Forelimb muscle (tissue), 1 donor: ENCODE results near the gene MYL11. TPM values are rescaled to one million over a fixed set of nuclear protein-coding genes. Genes with fewer than 3 reads are reported as not detected.

Source experiments
- DNase-seq: peaks from one replicate; pipeline ENCODE4 v3.0.0-alpha.2; 2013; ENCODE audit warnings: low read depth
- polyA plus RNA-seq: library from polyadenylated mRNA; unstranded; fragments of 120-200 nt; gene quantifications from one replicate; pipeline ENCODE4 v1.2.1, GENCODE V29; 2013; ENCODE audit not compliant: insufficient read length

MYL11 gene
- polyA plus RNA-seq, 1 donor: 9,236 TPM

DNA sequence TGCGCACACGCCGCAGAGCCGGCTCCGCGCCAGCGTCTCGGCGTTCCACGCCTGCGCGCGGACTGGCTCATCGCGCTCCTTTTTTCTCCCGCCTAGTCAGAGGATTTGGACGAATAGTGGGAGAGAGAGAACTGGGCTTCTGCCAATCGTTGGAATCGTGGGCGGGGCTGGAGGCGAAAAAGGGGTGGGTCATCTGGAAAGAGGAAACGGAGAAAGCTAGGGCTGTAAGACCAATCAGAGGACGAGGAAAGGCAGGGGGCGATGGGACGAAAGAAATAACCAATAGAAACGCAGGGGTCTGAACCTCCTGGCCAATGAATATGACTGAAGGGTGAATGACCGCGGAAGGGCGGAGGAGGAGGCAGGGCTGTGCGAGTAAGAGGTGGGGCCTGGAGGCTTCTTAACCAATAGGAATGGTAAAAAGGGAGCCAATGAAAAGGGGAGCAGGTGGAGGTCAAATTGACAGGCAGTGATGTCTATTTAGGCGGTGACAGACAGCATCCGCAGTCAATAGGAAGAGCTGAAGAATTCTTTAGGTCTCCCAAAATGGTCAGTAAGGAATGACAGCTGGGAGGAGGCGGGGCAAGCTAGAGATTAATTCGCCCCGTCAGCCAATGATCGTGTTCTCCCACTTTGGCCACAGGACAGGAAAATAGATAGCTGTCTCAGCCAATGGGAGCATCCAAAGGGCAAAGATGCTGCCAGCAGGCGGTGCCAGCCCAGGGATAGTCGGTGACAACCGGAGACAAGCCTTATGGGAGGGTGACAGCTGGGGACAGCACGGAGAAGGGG is 4.0 kb upstream of the MYL11 start, which contains the start of gene TBC1D10B:
TSS of gene TBC1D10B (minus strand) at position 39 of the 792 bp plus-strand sequence. CDS start 311 bp downstream, outside the sequence.
- DNase-seq: peak; percentile 99

DNA sequence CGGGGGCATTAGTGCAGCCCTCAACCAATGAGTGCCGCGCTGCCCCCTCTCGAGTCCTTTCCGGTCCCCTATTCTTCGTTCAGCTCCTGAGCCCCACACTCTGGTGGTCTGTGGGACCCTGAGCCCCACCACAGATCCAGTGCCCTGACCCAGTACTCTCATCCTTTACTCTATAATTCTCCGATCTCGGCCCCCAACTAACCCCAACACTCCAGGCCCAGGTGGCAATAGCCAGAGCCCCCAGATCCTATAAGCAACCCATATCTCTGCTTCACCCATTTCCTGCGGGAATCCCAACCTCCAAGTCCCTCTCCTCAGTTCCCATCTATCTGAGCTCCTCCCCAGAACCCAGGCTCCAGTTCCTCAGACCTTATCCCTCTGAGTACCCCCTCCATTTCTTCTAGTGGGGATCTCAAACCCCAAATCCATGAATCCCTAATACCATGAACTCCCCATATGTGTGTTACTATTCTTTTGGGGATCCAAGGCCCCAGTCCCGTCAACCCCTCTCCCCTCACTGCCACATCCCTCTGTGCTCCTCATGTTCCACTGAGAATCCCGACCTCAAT is 3.3 kb upstream of the MYL11 start:
- no peak for DNase-seq

DNA sequence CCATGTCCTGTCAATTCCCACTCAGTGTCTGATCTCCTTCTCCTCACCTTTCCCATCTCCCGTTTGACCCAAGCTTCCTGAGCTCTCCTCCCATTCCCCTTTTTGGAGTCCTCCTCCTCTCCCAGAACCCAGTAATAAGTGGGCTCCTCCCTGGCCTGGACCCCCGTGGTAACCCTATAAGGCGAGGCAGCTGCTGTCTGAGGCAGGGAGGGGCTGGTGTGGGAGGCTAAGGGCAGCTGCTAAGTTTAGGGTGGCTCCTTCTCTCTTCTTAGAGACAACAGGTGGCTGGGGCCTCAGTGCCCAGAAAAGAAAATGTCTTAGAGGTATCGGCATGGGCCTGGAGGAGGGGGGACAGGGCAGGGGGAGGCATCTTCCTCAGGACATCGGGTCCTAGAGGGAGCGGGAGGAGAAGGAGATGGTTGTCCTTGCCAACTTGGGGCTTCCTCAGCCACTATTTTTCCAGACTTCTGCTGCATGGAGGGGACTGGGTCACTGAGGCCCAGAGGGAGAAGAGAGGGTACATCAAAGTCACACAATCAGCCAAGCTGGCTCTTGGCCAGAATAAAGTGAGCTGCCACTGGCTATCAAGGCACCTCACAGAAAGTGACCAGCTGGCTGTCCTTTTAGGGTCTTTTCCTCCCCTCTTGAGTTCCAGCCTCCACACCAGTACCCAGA is 2.4 kb upstream of the MYL11 start:
- no peak for DNase-seq

DNA sequence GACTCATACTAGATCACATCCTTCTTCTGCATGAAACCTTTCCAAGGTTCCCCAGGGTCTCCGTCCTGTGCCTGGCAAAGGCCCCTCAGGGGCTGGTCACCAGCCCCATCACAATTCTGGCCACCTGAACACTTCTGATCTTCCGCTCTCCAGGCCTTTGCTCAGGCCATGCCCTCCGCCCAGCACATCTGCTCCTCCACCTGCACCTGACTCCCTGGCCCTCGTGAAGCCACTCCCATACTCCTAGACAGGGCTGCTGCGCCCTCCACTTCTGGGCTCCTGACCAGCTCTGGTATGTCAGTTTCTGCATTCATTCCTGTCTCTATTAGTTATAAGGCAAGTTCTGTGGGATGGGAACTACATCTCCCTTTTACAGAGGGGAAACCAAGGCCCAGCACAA is 1.9 kb upstream of the MYL11 start:
- no peak for DNase-seq

DNA sequence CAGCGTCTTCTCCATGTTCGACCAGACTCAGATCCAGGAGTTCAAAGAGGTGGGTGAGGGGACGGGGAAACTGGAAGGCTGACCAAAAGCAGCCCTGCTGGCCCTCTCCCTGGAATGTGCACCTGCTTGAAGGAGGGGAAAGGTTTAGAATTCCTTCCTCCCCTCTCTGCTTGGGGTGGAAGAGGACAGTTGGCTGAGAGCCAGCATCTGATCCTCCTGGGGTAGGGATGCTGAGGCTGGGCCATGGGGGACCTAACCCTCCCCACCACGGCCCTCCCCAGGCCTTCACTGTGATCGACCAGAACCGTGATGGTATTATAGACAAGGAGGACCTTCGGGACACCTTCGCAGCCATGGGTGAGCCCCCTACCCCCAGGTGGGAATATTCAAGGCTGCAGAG is 1.3 kb downstream of the MYL11 start:
- DNase-seq: no peak

DNA sequence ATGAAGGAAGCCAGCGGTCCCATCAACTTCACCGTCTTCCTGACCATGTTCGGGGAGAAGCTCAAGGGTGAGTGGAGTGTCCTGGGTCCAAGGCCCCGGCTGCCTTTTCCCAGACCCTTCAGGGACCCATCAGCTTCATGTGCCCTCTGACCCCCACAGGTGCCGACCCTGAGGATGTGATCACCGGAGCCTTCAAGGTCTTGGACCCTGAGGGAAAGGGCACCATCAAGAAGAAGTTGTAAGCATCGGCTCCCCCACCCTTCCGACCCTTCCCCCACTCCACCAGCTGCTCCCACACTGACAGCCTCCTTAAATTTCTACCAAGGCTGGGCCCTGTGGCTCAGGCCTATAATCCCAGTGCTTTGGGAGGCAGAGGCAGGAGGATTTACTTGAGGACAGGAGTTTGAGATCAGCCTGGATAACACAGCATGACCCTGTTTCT is 1.9 kb downstream of the MYL11 start:
- no peak for DNase-seq

DNA sequence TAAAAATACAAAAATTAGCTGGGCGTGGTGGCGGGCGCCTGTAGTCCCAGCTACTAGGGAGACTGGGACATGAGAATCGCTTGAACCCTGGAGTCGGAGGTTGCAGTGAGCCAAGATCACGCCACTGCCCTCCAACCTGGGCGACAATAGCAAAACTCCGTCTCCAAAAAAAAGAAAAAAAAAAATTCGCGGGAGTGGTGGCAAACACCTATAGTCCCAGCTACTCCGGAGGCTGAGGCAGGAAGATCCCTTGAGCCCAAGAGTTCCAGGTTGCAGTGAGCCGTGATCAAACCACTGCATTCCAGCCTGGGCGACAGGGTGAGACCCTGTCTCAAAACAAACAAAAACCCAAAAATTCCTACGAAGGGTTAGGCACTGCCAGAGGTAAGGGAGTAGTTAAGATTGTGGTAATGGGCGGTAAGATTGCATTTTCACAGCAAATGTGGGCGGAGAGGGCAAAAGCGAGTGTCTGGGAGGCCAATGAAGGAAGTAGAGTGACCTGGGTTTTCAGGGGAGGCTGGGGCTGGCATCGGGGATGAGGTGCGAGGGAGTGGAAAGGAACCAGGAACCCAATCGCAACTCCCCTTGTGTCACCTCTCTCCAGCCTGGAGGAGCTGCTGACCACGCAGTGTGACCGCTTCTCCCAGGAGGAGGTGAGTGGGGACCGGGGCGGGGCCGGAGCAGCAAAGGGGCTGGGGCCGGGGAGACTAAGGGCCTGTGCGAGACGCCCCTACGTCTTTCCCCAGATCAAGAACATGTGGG is 2.6 kb downstream of the MYL11 start:
- DNase-seq: no peak

DNA sequence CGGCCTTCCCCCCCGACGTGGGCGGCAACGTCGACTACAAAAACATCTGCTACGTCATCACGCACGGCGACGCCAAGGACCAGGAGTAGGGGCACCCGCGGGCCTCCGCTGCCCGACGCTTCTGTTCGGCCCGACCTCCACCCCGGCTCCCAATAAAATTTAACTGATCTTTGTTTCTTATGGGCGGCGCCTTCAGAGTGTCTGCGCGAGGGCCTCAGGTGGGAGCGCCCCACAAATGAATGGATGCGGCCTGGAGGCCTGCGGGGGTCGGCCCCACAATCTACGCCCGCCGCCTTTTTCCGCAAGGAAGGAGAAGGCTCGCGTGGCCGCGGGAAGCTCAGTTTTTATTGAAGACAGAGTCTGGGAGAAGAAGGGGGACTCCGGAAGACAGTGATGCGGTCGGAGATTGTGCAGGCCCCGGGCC is 3.2 kb downstream of the MYL11 start:
- peak; percentile 80 for DNase-seq

DNA sequence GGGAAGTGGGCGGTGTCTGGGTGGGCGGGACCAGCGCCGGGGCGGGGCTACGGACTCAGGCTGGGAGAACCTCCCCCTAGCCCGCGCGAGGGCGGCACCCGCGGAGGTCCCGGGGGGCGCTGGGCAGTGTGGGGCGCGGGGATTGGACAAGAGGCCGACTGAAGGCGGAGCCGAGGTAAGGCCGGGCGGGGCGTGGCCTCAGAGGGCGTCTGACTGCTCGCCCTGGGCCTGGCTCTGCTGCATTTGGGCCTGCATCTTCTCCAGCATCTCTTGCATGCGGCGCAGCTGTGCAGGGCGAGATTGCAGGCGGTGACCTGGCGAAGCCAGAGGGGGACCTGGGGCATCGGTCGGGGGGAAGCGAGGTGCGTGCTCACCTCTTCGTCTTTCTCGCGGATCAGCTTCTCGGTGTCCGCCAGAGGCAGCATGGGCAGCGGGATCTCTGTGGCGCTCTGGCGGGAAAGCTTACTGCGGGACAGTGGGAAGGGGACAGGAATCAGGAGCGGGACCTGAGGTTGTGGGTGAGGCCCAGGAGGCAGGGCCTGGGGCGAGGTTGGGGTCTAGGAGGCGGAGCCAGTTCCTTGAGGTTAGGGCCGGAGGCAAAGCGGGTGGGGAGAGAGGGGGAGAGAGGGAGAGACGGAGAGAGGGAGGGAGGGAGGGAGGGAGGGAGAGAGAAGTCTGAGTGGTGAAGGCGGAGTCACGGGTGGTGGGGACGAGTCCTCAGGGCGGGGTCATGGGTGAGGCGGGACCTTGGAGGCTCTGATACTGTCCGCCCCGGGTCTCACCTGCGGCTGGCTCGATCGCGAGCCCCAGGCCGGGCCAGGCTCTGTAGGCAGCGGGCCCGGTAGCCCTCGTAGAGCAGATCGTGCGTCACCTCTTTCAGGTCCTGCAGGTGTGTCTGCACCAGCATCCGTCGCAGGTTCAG is 3.9 kb downstream of the MYL11 start:
- peak; percentile 84 for DNase-seq

DNA sequence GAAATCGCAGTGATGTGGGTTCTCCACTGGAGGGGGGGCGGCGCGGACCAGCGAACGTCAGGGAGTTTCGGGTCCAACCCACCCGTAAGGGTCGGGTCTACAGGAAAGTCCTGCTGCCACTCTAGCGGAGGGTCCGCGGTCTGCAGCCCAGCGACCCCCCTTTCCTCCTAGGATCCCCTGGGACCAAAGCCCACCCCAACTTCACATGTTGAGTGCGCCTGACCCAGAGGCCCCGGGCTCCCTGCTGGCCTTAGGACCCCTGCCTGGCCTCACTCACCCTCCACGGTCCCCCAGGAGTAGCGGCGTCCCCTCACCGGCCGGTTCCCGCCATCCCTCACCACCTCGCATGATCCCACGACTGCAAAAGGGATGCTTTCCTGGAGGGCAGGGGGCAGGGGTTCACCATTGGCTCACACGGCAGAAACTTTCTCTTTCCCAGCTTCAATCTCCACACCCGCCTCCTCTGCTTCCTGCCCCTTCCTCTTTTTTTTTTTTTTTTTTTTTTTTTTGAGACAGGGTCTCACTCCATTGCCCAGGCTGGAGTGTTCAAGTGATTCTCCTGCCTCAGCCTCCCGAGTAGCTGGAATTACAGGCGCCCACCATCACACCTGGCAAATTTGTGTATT is 4.7 kb downstream of the MYL11 start:
- DNase-seq: no peak

DNA sequence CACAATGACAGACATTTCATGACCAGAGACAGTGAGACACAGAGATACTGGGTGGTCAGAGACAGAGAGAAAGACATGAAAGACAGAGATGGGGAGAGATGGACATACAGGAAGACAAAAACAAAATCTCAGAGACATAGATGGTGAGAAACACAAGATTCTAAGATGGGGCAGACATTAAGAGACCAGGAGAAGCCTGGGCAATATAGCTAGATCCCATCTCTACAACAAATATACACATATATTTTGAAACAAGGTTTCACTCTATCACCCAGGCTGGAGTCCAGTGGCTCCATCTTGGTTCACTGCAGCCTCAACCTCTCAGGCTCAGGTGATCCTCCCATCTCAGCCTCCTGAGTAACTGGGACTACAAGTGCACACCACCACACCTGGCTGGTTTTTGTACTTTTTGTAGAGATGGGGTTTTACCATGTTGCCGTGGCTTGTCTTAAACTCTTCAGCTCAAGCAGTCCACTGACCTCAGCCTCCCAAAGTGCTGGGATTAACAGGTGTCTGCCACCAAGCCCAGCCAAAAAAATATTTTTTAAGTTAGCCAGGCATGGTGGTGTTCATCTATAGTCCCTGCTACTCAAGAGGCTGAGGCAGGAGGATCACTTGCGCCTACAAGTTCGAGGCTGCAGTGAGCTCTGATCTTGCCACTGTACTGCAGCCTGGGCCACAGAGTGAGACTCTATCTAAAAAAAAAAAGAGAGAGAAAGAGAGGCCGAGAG is 5.6 kb downstream of the MYL11 start:
- no peak for DNase-seq

DNA sequence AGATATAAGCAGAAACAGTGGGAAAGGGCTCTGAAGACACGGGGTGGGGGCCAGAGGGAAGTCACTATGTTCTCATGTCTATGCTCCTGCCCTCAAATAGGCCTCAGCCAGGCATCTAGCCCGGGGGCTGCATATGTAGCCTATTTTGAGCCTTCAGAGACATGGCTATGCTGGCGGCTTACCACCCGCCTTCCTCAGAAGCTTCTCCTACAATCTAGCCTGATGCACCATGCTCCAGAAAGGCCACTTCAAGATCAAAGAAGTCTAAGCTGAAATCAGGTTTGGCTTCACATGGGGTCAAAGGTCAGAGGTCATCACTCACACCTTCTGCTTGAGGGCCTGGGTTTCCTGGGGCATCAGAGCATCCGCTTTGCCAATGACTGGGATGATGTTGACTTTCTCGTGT is 6.2 kb downstream of the MYL11 start:
- DNase-seq: no peak

DNA sequence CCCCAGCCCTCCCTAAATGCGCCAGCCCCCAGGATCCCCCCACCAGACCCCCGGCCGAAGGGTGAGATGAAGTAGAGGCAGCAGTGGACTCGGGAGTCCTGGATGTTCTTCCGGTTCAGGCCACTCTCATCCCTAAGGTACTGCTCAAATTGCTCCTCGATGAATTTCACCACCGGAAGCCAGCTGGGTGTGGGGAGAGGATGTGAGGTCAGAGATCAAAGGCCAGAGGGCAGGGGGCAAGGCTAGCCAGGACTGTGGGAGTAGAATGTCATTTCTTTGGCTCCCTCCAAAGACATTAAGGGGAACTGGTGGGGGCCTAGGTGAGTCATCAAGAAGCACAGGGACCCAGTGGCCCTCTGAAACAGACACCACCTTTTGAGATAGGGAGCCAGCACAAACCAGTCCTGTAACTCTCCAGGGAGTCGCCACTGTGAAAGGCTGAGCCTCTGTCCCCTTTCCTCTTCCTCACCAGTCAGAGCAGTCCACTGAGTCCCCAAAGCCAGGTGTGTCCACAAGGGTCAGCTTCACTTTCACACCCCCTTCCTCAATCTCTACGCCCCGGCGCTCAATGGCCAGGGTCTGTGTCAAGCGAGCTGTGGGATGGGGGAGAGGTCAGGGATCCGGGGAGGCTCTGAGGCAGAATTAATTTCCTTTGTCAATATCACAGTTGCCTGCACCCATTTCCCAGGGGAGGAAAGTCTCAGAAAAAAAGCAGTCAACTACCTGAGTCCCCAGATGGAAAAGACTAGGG is 6.9 kb downstream of the MYL11 start:
- no peak for DNase-seq

DNA sequence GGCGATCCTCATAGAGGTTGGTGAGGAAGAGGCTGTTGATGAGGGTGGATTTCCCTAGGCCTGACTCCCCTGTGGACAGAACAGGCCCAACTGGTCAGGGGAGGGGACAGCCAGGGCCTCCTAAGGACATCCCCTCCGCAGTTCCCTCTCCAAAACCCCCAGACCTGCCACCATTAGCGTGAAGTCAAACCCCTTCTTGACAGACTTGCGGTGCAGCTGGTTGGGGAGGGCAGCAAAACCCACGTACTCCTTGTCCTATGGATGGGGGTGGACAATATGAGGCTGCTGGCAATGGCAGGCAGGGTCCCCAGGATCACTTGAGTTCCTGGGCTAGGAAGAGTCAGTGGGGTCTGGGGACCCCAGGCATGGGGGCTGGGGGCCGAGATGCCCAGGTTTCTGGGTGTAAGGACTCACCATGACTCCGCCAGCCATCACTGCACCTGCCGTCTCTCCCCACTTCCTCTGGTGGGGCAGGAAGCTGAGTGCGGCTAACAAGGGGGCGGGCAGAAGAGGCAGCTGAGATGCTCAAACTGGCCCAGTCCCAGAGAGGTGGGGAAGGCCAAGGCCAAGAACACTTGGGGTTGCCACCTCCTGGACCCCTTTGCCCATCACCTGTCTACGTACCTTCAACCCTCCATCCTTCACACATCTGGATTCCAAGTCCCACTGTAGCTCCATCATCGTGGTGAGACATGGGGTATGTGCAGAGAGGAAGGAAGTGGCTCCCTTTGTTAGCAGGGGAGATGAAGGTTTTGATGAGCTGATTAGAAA is 7.7 kb downstream of the MYL11 start, which contains the start of gene SEPTIN1:
TSS of gene SEPTIN1 (minus strand) at position 451 of the 771 bp plus-strand sequence. CDS start at position 432, 19 bp downstream.
- DNase-seq: no peak

DNA sequence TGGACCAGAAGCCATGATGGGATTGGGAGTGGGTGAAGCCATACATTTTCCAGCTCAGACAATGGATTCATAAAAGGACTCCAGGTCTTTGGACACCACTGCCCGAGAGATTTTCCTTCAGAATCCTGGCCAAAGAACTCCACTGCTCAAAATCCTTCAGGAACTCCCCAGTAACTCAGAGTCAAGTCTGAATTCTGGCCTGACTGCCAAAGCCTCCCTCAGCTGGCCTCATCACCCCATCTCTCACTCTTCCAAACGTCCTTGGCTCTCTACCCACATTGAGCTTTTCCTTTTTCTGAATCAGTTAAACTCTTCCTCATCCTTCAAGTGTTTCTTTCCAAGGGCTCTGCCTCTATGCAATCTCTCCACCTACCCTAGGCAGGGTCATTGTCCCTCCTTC is 8.9 kb downstream of the MYL11 start:
- peak; percentile 66 for DNase-seq

DNA sequence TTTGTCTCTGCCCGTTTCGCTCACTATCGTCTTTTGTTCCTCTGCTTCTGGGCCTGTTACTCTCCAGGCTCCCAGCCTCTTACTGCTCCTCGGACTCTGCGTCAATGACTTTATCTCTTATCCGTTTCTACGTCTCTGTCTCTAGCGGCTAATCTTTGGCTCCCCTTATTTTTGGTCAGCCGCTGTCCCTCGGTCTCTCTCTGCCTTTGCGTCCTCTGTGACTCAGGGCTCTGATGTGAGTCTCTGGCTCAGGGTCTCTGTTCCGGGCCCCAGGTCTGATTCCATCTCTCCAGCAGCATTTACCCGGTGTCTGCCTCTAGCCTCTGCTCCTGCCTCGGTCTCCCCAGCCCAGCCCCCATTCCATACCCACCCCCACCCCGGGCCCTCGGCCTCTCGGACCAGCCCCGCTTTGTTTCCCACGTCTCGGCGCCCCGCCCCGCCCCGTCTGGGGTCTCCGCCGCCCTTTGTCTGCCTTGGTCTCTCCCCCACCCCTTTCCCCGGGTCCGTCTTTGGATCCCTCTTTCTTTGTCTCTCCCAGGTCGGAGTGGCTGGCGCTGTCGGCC is 20.1 kb downstream of the MYL11 start:
- no peak for DNase-seq

DNA sequence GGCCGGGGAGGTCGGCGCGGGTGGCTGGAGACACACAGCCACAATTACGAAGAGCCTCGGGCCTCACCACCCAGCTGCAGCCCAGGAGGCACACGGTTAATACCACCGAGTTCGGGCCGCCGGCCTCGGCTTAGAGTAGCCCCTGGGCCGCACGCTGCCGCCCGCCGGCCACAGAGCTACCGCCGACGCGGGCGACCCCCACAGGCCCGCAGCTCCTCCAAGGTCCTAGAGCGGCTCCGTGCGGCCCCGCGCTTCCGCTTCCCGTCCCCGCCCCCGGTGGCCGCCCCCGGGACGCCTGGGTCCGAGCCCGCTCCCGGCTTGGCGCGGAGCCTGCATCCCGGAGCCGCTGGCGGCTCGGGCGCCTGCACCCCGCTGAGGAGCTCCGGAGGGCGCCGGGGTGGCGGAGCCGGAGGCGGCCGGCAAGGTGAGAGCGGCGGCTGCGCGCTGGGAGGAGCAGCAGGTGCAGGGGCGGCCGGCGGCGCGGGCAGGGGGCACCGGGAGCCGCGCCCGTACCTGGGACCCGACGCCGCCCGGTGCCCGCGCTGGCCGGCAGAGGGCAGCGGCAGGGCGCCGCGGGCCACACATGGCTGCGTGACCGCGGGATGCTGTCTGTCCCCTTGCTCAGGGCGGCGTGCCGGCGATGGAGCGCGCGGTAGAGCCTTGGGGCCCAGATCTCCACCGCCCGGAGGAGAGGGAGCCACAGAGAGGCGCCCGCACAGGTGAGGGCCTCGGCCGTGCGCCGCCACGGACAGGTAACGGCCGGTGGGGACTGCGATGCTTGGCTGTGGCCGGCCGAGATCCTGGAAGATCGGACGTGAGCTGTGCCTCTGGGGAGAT is 20.8 kb downstream of the MYL11 start, which contains the start of gene ZNF48:
TSS of gene ZNF48 (plus strand) at position 266 of the 837 bp plus-strand sequence. CDS start at position 641, 375 bp downstream.
- DNase-seq: peak; percentile 84
